CD8-positive, alpha-beta memory T cell (primary cell): ENCODE data around the gene EPC2. TPM values are rescaled to one million over a fixed set of nuclear protein-coding genes. Genes with fewer than 3 reads are reported as not detected.

Source experiments
- CTCF ChIA-PET: fragments of 350-600 bp; sonication (Branson Sonifier 250); formaldehyde crosslinking; loops from one replicate; lab custom pipeline; 2021; ENCODE audit warnings: antibody characterized with exemption; lab: Charles Lee
- POLR2A ChIA-PET: fragments of 350-600 bp; sonication (Branson Sonifier 250); formaldehyde crosslinking; loops from one replicate; lab custom pipeline; 2021; ENCODE audit warnings: antibody characterized with exemption; lab: Charles Lee
- DNase-seq, 5 donors: peaks; one replicate each; pipeline versions ENCODE4 v3.0.0 to v3.0.0-alpha.2; 2020 to 2022; ENCODE audit warnings: mixed read lengths in 1 of 5
- H3K27ac ChIP-seq: one replicate; pipeline ENCODE4 v1.7.0; 2013; ENCODE audit warnings: low read depth, mild to moderate bottlenecking, low read length, moderate library complexity
- H3K27me3 ChIP-seq: 2 replicates; pipeline ENCODE4 v1.7.0; 2013; ENCODE audit warnings: low read length, mild to moderate bottlenecking; ENCODE audit not compliant: insufficient read depth, poor library complexity, severe bottlenecking
- H3K36me3 ChIP-seq: 2 replicates; pipeline ENCODE4 v1.7.0; 2013; ENCODE audit warnings: mild to moderate bottlenecking, low read length, moderate library complexity; ENCODE audit not compliant: insufficient read depth
- H3K4me1 ChIP-seq: 2 replicates; pipeline ENCODE4 v1.7.0; 2013; ENCODE audit warnings: mild to moderate bottlenecking, low read length, moderate library complexity; ENCODE audit not compliant: insufficient read depth
- H3K4me3 ChIP-seq: 2 replicates; pipeline ENCODE4 v1.7.0; 2013; ENCODE audit warnings: mild to moderate bottlenecking, low read length
- H3K9me3 ChIP-seq: 2 replicates; pipeline ENCODE4 v1.7.0; 2013; ENCODE audit warnings: mild to moderate bottlenecking, low read length
- H3K27ac Mint-ChIP-seq, 8 donors: one replicate each; pipeline ENCODE4 v1.8.0; 2020 to 2021; ENCODE audit warnings: mixed read lengths in 8 of 8, mild to moderate bottlenecking in 6 of 8, inconsistent platforms in 3 of 8, moderate library complexity in 3 of 8
- H3K27me3 Mint-ChIP-seq, 2 donors: one replicate each; pipeline ENCODE4 v1.8.0; 2020 to 2021; ENCODE audit warnings: mixed read lengths in 2 of 2, mild to moderate bottlenecking in 1 of 2, moderate library complexity in 1 of 2
- H3K36me3 Mint-ChIP-seq, 3 donors: one replicate each; pipeline ENCODE4 v1.8.0; 2020 to 2021; ENCODE audit warnings: mixed read lengths in 3 of 3, inconsistent platforms in 1 of 3, mild to moderate bottlenecking in 1 of 3
- H3K4me1 Mint-ChIP-seq, 3 donors: one replicate each; pipeline ENCODE4 v1.8.0; 2020 to 2021; ENCODE audit warnings: mixed read lengths in 3 of 3, inconsistent platforms in 1 of 3, mild to moderate bottlenecking in 1 of 3
- H3K4me3 Mint-ChIP-seq, 7 donors: one replicate each; pipeline ENCODE4 v1.8.0; 2020 to 2021; ENCODE audit warnings: mixed read lengths in 7 of 7, mild to moderate bottlenecking in 6 of 7, moderate library complexity in 4 of 7, inconsistent platforms in 2 of 7
- H3K9me3 Mint-ChIP-seq, 5 donors: one replicate each; pipeline ENCODE4 v1.8.0; 2020 to 2022; ENCODE audit warnings: mixed read lengths in 5 of 5, mild to moderate bottlenecking in 3 of 5, moderate library complexity in 2 of 5, inconsistent platforms in 1 of 5
- polyA plus RNA-seq: library from polyadenylated mRNA; unstranded; fragments of 300-500 nt; fragmentation: Illumina TruSeq; gene quantifications from one replicate; pipeline ENCODE4 v1.2.3, GENCODE V29; 2021
- total RNA-seq, 2 experiments: library from RNA; stranded (reverse); gene quantifications; one replicate each; pipeline ENCODE4 v1.2.3, GENCODE V29; 2021

The EPC2 gene
- total and polyA plus RNA-seq, 3 experiments from 2014 or later: 2.2 to 29.7 (median 29.6) TPM

DNA sequence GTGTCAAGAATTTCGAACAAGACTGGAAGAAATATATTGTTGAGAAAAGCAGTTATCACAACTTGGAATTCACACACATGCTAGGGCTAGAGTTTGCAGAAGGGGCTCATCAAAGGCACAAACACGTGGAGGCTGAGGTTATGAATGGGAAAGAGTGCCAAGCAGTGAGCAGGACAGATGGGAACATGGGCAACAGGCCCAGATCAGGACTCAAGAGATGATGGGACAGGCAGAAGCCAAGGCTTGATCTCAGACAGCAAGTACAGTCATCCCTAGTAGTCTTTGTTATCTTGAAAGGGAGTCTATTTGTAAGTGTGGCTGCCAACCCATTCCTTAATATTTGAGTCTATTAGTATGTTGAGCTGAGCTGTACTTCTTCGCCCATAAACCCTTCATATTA, 22.2 kb upstream of the EPC2 start:
- no peaks in the 10 kb centered on the region for H3K9me3 ChIP-seq
- no peak overlapping the region for H3K27ac Mint-ChIP-seq
- no peak overlapping the region for H3K4me3 ChIP-seq
- no peak overlapping the region for H3K27ac ChIP-seq
- H3K4me1 ChIP-seq: no peaks in the 10 kb centered on the region
- CTCF ChIA-PET: no interaction called here
- POLR2A ChIA-PET: no interaction called here
- H3K36me3 Mint-ChIP-seq: peaks cover 0 to 6% (median 0%) of the 10 kb centered on the region in 3 donors
- H3K27me3 ChIP-seq: no peaks in the 10 kb centered on the region
- peaks cover 0 to 2% of the 10 kb centered on the region in 2 donors for H3K27me3 Mint-ChIP-seq
- H3K9me3 Mint-ChIP-seq: no peaks in the 10 kb centered on the region
- H3K4me1 Mint-ChIP-seq: no peaks in the 10 kb centered on the region
- H3K4me3 Mint-ChIP-seq: no peak overlapping the region
- H3K36me3 ChIP-seq: no peaks in the 10 kb centered on the region
- DNase-seq: no peak

DNA sequence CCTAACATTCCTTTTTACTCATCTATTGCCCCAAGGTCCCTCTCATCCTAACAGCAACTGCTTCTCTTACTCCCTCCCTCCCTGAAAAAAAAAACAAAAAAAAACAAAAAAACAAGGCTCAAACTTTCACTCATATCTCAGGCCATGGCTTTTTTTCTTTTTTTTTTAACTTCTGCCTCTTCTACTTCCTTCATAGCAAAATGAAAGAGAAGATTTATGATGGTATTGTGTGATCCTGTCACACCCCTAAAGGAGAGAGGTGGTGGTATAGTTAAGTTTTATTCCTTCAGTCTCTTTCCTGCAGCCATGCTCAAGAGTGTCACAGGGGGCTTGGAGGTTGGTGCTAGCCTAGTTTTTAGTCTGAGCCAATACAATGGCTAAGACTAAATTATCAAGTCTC, 21.5 kb upstream of the EPC2 start:
- Mint-ChIP-seq H3K9me3 (no peaks in the 10 kb centered on the region), H3K4me1 (no peaks in the 10 kb centered on the region), H3K27me3 (peaks cover 0 to 2% of the 10 kb centered on the region in 2 donors), H3K27ac (no peak overlapping the region), H3K36me3 (peaks cover 0 to 6% (median 0%) of the 10 kb centered on the region in 3 donors), H3K4me3 (no peak overlapping the region)
- ChIA-PET POLR2A (no interaction called here), CTCF (no interaction called here)
- no peak for DNase-seq
- no peaks in the 10 kb centered on the region for H3K9me3 ChIP-seq
- no peaks in the 10 kb centered on the region for H3K4me1 ChIP-seq
- no peak overlapping the region for H3K27ac ChIP-seq
- H3K36me3 ChIP-seq: no peaks in the 10 kb centered on the region
- H3K4me3 ChIP-seq: no peak overlapping the region
- no peaks in the 10 kb centered on the region for H3K27me3 ChIP-seq

DNA sequence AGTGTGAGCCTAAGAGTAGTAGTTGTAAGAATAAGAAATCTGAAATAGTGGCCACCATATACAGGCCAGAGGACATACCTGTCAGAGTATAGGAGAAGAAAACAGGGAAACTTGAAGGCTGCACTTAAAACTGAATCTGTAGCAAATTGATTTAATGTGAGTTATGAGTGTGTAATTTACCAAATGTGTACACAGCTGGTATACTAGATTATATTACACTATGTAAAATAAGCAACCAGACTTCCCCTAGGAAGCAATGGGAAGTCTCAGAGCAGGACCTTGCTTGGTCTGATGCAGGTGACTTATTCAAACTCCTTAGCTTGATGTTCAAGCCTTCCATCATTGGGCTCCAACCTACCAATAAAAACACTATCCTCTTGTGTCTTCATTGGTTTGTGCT, 17.3 kb upstream of the EPC2 start:
- peaks cover 1 to 7% of the 10 kb centered on the region in 2 donors for H3K27me3 Mint-ChIP-seq
- Histone ChIP-seq H3K4me1 (no peaks in the 10 kb centered on the region), H3K27ac (no peak overlapping the region), H3K36me3 (no peaks in the 10 kb centered on the region), H3K27me3 (no peaks in the 10 kb centered on the region), H3K9me3 (no peaks in the 10 kb centered on the region), H3K4me3 (no peak overlapping the region)
- ChIA-PET POLR2A (no interaction called here), CTCF (no interaction called here)
- peak overlapping the region in 2 of 8 donors; percentile 17 to 43 for H3K27ac Mint-ChIP-seq
- H3K4me3 Mint-ChIP-seq: no peak overlapping the region
- H3K4me1 Mint-ChIP-seq: no peaks in the 10 kb centered on the region
- DNase-seq: no peak
- no peaks in the 10 kb centered on the region for H3K9me3 Mint-ChIP-seq
- H3K36me3 Mint-ChIP-seq: no peaks in the 10 kb centered on the region

DNA sequence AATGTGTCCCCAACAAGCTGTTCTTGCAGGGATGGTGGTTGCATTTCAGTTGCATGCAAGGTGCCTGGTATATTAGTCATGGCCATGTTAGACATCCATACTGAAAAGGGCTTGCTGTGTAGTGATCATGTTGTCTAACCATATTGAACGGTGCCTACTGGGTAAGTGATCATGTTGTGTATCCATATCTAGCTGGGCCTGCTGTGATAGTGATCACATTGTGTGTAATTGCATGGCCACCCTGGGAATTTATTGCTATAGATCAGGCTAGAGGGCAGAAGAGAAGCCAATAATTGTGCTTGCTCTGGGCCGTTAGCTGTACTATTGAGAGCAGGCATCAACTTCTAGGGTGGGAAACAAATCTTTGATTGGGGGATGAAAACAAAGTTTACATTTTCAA, 9.8 kb upstream of the EPC2 start:
- no peaks in the 10 kb centered on the region for H3K9me3 Mint-ChIP-seq
- DNase-seq: no peak
- no peaks in the 10 kb centered on the region for H3K36me3 Mint-ChIP-seq
- Histone ChIP-seq H3K27me3 (no peaks in the 10 kb centered on the region), H3K4me3 (no peak overlapping the region), H3K27ac (no peak overlapping the region), H3K9me3 (no peaks in the 10 kb centered on the region), H3K36me3 (no peaks in the 10 kb centered on the region), H3K4me1 (no peaks in the 10 kb centered on the region)
- CTCF ChIA-PET: interaction anchor here (0.7 kb wide), 1 partner anchor 9 kb away, joined by 3 read pairs; the partner anchor contains the start of gene EPC2
- no peak overlapping the region for H3K4me3 Mint-ChIP-seq
- POLR2A ChIA-PET: interaction anchor here (0.5 to 1.7 kb wide), 2 partner anchors 9 to 13 kb away, joined by 4 read pairs; no protein-coding TSS in a partner anchor
- H3K27ac Mint-ChIP-seq: no peak overlapping the region
- no peaks in the 10 kb centered on the region for H3K4me1 Mint-ChIP-seq
- H3K27me3 Mint-ChIP-seq: peaks cover 6 to 25% of the 10 kb centered on the region in 2 donors

DNA sequence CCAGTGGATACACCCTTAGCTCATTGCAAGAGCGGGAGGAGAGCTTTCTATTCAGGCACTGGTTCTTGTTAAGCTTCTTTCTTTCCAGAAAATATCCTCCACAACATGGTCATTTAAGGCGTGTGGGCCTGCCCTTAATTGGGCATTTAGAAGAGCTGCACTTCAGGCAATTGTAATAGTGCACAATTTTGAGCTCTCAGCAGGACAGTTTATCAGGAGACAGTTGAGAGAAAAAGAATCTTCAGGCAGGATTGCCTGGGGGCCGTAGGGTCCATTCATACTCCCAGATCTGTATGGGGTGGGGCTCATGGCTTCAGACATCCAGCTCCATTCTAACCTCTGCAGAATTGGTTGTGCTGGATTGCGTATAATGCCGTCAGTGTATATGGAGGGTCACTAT, 6.0 kb upstream of the EPC2 start:
- Mint-ChIP-seq H3K4me1 (peaks cover 5 to 8% (median 8%) of the 10 kb centered on the region in 3 donors), H3K27ac (no peak overlapping the region), H3K4me3 (no peak overlapping the region), H3K9me3 (no peaks in the 10 kb centered on the region), H3K27me3 (peaks cover 10 to 33% of the 10 kb centered on the region in 2 donors), H3K36me3 (no peaks in the 10 kb centered on the region)
- ChIA-PET CTCF (interaction anchor here (1.4 kb wide), 1 partner anchor 25 kb away, joined by 4 read pairs; no protein-coding TSS in a partner anchor), POLR2A (interaction anchor here (0.6 kb wide), 1 partner anchor 22 kb away, joined by 3 read pairs; no protein-coding TSS in a partner anchor)
- H3K36me3 ChIP-seq: no peaks in the 10 kb centered on the region
- H3K4me1 ChIP-seq: peaks cover 7% of the 10 kb centered on the region
- H3K9me3 ChIP-seq: no peaks in the 10 kb centered on the region
- DNase-seq: no peak
- no peak overlapping the region for H3K4me3 ChIP-seq
- H3K27me3 ChIP-seq: no peaks in the 10 kb centered on the region
- H3K27ac ChIP-seq: no peak overlapping the region

DNA sequence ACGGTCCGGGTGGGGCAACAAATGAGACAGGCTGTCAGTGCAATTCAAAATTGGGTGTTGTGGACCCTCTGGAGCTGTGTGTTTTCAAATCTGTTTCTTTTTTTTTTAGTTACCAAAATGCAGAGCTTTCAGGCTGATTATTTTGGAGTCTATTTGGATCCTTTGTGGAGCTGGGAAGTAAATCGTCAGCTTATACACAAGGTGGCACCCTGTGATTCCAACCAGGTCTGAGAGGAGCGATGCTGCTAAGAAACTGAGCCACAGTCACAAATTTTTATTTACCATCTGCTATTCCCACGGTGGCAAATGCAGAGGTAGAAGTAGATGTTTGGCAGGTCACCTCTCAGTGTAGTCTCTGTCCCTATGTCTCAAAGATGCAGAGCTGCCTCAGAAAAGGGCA, 3.8 kb upstream of the EPC2 start:
- POLR2A ChIA-PET: interaction anchor here (0.6 kb wide), 1 partner anchor 10 kb away, joined by 3 read pairs; no protein-coding TSS in a partner anchor
- Mint-ChIP-seq H3K4me3 (peak overlapping the region in 1 of 7 donors; percentile 20), H3K4me1 (peaks cover 10 to 14% (median 14%) of the 10 kb centered on the region in 3 donors)

DNA sequence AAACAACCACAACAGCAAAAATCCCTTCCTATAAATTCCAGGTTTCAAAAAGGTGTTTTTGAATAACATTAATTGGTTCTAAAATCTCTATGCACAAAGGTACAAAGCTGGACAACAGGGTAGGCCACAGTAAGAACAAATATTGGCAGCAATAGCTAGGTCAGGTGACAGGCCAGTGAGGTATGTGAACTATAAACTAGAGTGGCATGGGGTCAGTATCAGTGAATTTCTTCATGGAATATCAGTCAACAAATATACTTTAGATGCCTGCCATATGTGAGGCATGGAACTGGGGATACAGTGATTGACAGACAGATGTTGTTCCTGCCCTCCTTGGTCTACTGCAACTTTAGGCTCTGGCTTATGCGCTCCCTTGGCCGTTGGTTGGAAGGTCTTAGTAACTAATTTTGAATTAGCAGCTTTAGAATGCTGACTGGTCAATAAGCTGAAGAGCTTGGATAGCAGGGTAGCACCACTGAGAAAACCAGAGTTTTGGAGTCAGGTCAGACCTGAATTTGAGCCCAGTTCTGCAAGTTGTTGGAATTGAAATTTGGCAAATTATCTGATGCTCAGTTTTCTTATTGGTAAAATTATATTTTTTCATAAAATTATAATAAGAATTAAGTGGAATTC, 2.3 kb upstream of the EPC2 start:
- ChIA-PET POLR2A (no interaction called here), CTCF (no interaction called here)
- peaks cover 10 to 30% of the 10 kb centered on the region in 2 donors for H3K27me3 Mint-ChIP-seq
- DNase-seq: no peak
- H3K9me3 Mint-ChIP-seq: no peaks in the 10 kb centered on the region
- Histone ChIP-seq H3K4me1 (peaks cover 22% of the 10 kb centered on the region), H3K27ac (no peak overlapping the region), H3K9me3 (no peaks in the 10 kb centered on the region), H3K27me3 (no peaks in the 10 kb centered on the region), H3K36me3 (no peaks in the 10 kb centered on the region), H3K4me3 (no peak overlapping the region)
- peaks cover 19 to 25% (median 25%) of the 10 kb centered on the region in 3 donors for H3K4me1 Mint-ChIP-seq
- peaks cover 0 to 11% (median 0%) of the 10 kb centered on the region in 3 donors for H3K36me3 Mint-ChIP-seq
- H3K27ac Mint-ChIP-seq: peak overlapping the region in 2 of 8 donors; percentile 8 to 22
- peak overlapping the region in 1 of 7 donors; percentile 94 for H3K4me3 Mint-ChIP-seq

More for the DNA sequence above, 3.8 kb upstream of the EPC2 start:
- DNase-seq: no peak
- peaks cover 10 to 30% of the 10 kb centered on the region in 2 donors for H3K27me3 Mint-ChIP-seq
- CTCF ChIA-PET: interaction anchor here (0.7 to 1.7 kb wide), 3 partner anchors 131 to 957 kb away, joined by 3 to 6 read pairs (median 3); no protein-coding TSS in a partner anchor
- Histone ChIP-seq H3K27ac (no peak overlapping the region), H3K9me3 (no peaks in the 10 kb centered on the region), H3K27me3 (no peaks in the 10 kb centered on the region), H3K4me3 (no peak overlapping the region), H3K4me1 (peaks cover 12% of the 10 kb centered on the region), H3K36me3 (no peaks in the 10 kb centered on the region)
- H3K9me3 Mint-ChIP-seq: no peaks in the 10 kb centered on the region
- H3K36me3 Mint-ChIP-seq: peaks cover 0 to 9% (median 0%) of the 10 kb centered on the region in 3 donors
- H3K27ac Mint-ChIP-seq: no peak overlapping the region

DNA sequence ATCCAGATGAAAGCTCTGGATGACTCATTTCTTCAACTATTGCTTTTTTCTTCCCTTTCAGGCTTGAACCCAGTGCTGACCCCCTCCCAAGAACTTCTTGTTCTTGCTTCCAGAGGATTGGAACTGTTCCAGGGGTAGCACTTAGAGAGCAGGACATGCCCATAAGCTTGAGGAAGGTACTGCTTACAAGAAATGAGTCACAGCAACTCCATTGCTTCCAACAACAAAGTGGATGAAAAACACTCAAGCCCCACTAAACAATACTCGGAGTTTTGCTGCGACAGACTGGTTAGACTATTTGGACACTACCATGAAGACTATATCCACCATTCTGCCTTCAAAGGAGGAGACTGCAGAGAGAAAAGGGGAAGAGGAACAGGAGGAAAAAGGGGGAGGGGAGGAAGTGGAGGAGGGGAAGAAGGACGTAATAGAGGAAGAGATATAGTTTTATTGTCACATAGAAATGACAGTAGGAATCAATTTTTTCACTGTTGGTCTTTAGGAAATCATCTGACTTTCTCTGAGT, 1.6 kb upstream of the EPC2 start:
- no peak for DNase-seq
- H3K4me3 Mint-ChIP-seq: peak overlapping the region; percentile 27 to 98 (median 94)
- peaks cover 10 to 30% of the 10 kb centered on the region in 2 donors for H3K27me3 Mint-ChIP-seq
- CTCF ChIA-PET: interaction anchor here (1.4 kb wide), 2 partner anchors 15 to 90 kb away, joined by 3 to 5 read pairs; no protein-coding TSS in a partner anchor
- H3K4me1 Mint-ChIP-seq: peaks cover 21 to 29% (median 29%) of the 10 kb centered on the region in 3 donors
- no peaks in the 10 kb centered on the region for H3K36me3 ChIP-seq
- peaks cover 26% of the 10 kb centered on the region for H3K4me1 ChIP-seq
- H3K4me3 ChIP-seq: no peak overlapping the region
- POLR2A ChIA-PET: interaction anchor here (1.0 to 1.1 kb wide), 2 partner anchors 89 to 118 kb away, joined by 3 to 4 read pairs; no protein-coding TSS in a partner anchor
- H3K27ac ChIP-seq: no peak overlapping the region
- no peaks in the 10 kb centered on the region for H3K9me3 ChIP-seq
- H3K27ac Mint-ChIP-seq: peak overlapping the region in 4 of 8 donors; percentile 21 to 94 (median 90)
- H3K36me3 Mint-ChIP-seq: peaks cover 0 to 14% (median 0%) of the 10 kb centered on the region in 3 donors
- no peaks in the 10 kb centered on the region for H3K27me3 ChIP-seq
- H3K9me3 Mint-ChIP-seq: no peaks in the 10 kb centered on the region
